GM23338 (cell line): ENCODE data around the gene TGIF2. TPM values are rescaled to one million over a fixed set of nuclear protein-coding genes. Genes with fewer than 3 reads are reported as not detected.

Experiments used
- ATAC-seq: fragments of 200-7000 bp; cut with Tn5 transposase; 3 replicates; pipeline ENCODE4 v1.9.1; 2020
- DNase-seq: peaks from one replicate; pipeline ENCODE4 v3.0.0-alpha.2; 2015; ENCODE audit warnings: low spot score
- H2AFZ ChIP-seq: fragments of 200-600 bp; sonication (generic); 2 replicates; pipeline ENCODE4 v1.8.0; 2016; ENCODE audit warnings: antibody characterized with exemption, mild to moderate bottlenecking, moderate library complexity
- H3F3A ChIP-seq: fragments of 200-600 bp; sonication (generic); replicated peaks from 2 replicates; pipeline ENCODE4 v1.8.0; 2017; ENCODE audit warnings: antibody characterized with exemption, mixed run types, low read depth
- H3K27ac ChIP-seq: fragments of 200-600 bp; sonication (generic); 2 replicates; pipeline ENCODE4 v1.6.1; 2016; ENCODE audit warnings: low read depth
- H3K27me3 ChIP-seq: fragments of 200-600 bp; sonication (generic); 2 replicates; pipeline ENCODE4 v1.8.0; 2016; ENCODE audit warnings: mild to moderate bottlenecking, mixed run types, moderate library complexity; ENCODE audit not compliant: insufficient read depth
- H3K36me3 ChIP-seq: fragments of 200-600 bp; sonication (generic); 2 replicates; pipeline ENCODE4 v1.8.0; 2016; ENCODE audit warnings: mild to moderate bottlenecking; ENCODE audit not compliant: insufficient read depth
- H3K4me1 ChIP-seq: fragments of 200-600 bp; sonication (generic); 2 replicates; pipeline ENCODE4 v1.8.0; 2016; ENCODE audit warnings: mild to moderate bottlenecking, moderate library complexity; ENCODE audit not compliant: insufficient read depth
- H3K4me2 ChIP-seq: fragments of 200-600 bp; sonication (generic); 2 replicates; pipeline ENCODE4 v1.7.1; 2017; ENCODE audit warnings: mixed run types
- H3K4me3 ChIP-seq: fragments of 200-600 bp; sonication (generic); 2 replicates; pipeline ENCODE4 v1.6.1; 2016; ENCODE audit warnings: mixed run types
- H3K79me2 ChIP-seq: fragments of 200-600 bp; sonication (generic); replicated peaks from 2 replicates; pipeline ENCODE4 v1.8.0; 2017; ENCODE audit warnings: mild to moderate bottlenecking; ENCODE audit not compliant: insufficient read depth
- H3K9me2 ChIP-seq: fragments of 200-600 bp; sonication (generic); 2 replicates; pipeline ENCODE4 v1.8.0; 2017; ENCODE audit not compliant: insufficient read depth
- H4K20me1 ChIP-seq: fragments of 200-600 bp; sonication (generic); replicated peaks from 2 replicates; pipeline ENCODE4 v1.8.0; 2017; ENCODE audit warnings: mild to moderate bottlenecking; ENCODE audit not compliant: insufficient read depth
- H3K27ac Mint-ChIP-seq: 2 replicates; pipeline ENCODE4 v1.8.0; 2020; ENCODE audit warnings: inconsistent platforms, mild to moderate bottlenecking, moderate library complexity, mixed read lengths
- H3K27me3 Mint-ChIP-seq: 3 replicates; pipeline ENCODE4 v1.8.0; 2022; ENCODE audit warnings: low read depth, mild to moderate bottlenecking, moderate library complexity, mixed read lengths, inconsistent platforms; ENCODE audit not compliant: insufficient read depth, poor library complexity
- H3K36me3 Mint-ChIP-seq: 3 replicates; pipeline ENCODE4 v1.8.0; 2021; ENCODE audit warnings: low read depth, mild to moderate bottlenecking, inconsistent platforms, moderate library complexity, mixed read lengths
- H3K4me1 Mint-ChIP-seq: 3 replicates; pipeline ENCODE4 v1.8.0; 2020; ENCODE audit warnings: mild to moderate bottlenecking, inconsistent platforms, mixed read lengths
- H3K4me3 Mint-ChIP-seq: 3 replicates; pipeline ENCODE4 v1.8.0; 2021; ENCODE audit warnings: moderate library complexity, mild to moderate bottlenecking, inconsistent platforms, mixed read lengths
- H3K9me3 Mint-ChIP-seq: 3 replicates; pipeline ENCODE4 v1.8.0; 2020; ENCODE audit warnings: moderate library complexity, mild to moderate bottlenecking, inconsistent platforms, mixed read lengths
- CREB1 ChIP-seq: fragments of 250-450 bp; sonication (Bioruptor Pico); IDR thresholded peaks from 2 replicates; pipeline ENCODE4 v1.5.0; 2020; ENCODE audit warnings: low read depth, mild to moderate bottlenecking, moderate library complexity
- EZH2 ChIP-seq: fragments of 200-600 bp; sonication (generic); IDR thresholded peaks from one replicate; pipeline ENCODE4 v1.8.0; 2017; ENCODE audit warnings: antibody characterized with exemption, mild to moderate bottlenecking, low read depth; ENCODE audit not compliant: unreplicated experiment
- EZH2phosphoT487 ChIP-seq: fragments of 200-600 bp; sonication (generic); IDR thresholded peaks from one replicate; pipeline ENCODE4 v1.8.1; 2018; ENCODE audit warnings: antibody characterized with exemption; ENCODE audit not compliant: unreplicated experiment
- JUNB ChIP-seq: IDR thresholded peaks from one replicate; pipeline ENCODE4 v1.6.1; 2016; ENCODE audit warnings: antibody characterized with exemption; ENCODE audit not compliant: unreplicated experiment
- NANOG ChIP-seq: IDR thresholded peaks from 2 replicates; pipeline ENCODE4 v1.6.1; 2016; ENCODE audit warnings: antibody characterized with exemption, borderline replicate concordance
- POLR2AphosphoS5 ChIP-seq: IDR thresholded peaks from 2 replicates; pipeline ENCODE4 v1.6.1; 2016; ENCODE audit warnings: antibody characterized with exemption, low read depth
- STAT1 ChIP-seq: IDR thresholded peaks from one replicate; pipeline ENCODE4 v1.6.1; 2016; ENCODE audit warnings: antibody characterized with exemption; ENCODE audit not compliant: unreplicated experiment
- ZNF114 ChIP-seq: fragments of 250-450 bp; sonication (Bioruptor Pico); IDR thresholded peaks from 2 replicates; pipeline ENCODE4 v1.5.0; 2020; ENCODE audit warnings: mild to moderate bottlenecking, moderate library complexity
- ZNF331 ChIP-seq: fragments of 250-450 bp; sonication (Bioruptor Pico); IDR thresholded peaks from 2 replicates; pipeline ENCODE4 v1.5.0; 2020; ENCODE audit warnings: low read depth, mild to moderate bottlenecking, moderate library complexity
- polyA plus RNA-seq: library from polyadenylated mRNA; unstranded; fragments of >200 nt; fragmentation: Nextera tagmentation; extraction: Ambion mirVana; gene quantifications from 2 replicates; pipeline ENCODE4 v1.2.1, GENCODE V29; 2016
- total RNA-seq: library from RNA; depleted of rRNA; stranded (reverse); fragments of >200 nt; shearing (Covaris generic); gene quantifications from 2 replicates; pipeline ENCODE4 v1.2.3, GENCODE V29; 2014
- TF ChIP-seq, protein P1 (sequence below): fragments of 250-450 bp; sonication (Bioruptor Pico); IDR thresholded peaks from 2 replicates; pipeline ENCODE4 v1.5.0; 2020; ENCODE audit warnings: mild to moderate bottlenecking, moderate library complexity
- TF ChIP-seq, protein P2 (sequence below): IDR thresholded peaks from 2 replicates; pipeline ENCODE4 v1.6.1; 2016; ENCODE audit warnings: antibody characterized with exemption
- TF ChIP-seq, protein P3 (sequence below), 2 experiments: fragments of 200-600 bp in 1 of 2; sonication (generic) in 1 of 2; conservative IDR thresholded peaks; 2 replicates each; pipeline versions ENCODE4 v1.5.1 to v1.6.1; 2016 to 2017; ENCODE audit warnings: antibody characterized with exemption in 2 of 2, low read depth in 2 of 2, mild to moderate bottlenecking in 2 of 2, moderate library complexity in 1 of 2
- TF ChIP-seq, protein P4 (sequence below): IDR thresholded peaks from one replicate; pipeline ENCODE4 v1.6.1; 2018; ENCODE audit warnings: antibody characterized with exemption; ENCODE audit not compliant: unreplicated experiment

TGIF2 gene
- total and polyA plus RNA-seq, 2 experiments from 2014 or later, result 47.6 to 63.2 TPM

DNA sequence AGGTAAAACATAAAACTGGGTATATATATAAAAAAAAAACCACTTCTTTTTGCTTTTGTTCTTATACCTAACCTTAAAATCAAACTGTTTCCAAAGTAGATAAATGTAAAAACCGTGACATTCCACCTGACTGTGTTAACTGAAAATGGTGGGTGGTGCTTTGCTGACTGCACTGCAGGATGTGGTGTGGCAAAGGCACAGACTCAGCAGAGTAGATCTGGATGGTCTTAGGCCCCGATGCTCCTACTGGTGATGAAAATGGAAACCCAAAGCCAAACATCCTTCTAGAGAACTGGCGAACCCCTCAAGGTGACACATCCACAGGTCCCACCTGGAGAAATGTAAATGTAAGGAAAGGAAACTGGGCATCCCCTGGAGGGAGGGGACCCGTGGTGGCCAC is 8.9 kb downstream of the TGIF2 start:
- H3K4me1 ChIP-seq, result peaks cover 35% of the 10 kb centered on the region
- Mint-ChIP-seq H3K9me3 (peaks cover 15% of the 10 kb centered on the region), H3K36me3 (peaks cover 63% of the 10 kb centered on the region), H3K27ac (no peak overlapping the region), H3K27me3 (peaks cover 7% of the 10 kb centered on the region), H3K4me1 (peaks cover 40% of the 10 kb centered on the region), H3K4me3 (no peak overlapping the region)
- H3K27me3 ChIP-seq, result no peaks in the 10 kb centered on the region
- H3K4me3 ChIP-seq, result no peak overlapping the region
- peaks cover 25% of the 10 kb centered on the region for H3K79me2 ChIP-seq
- peaks cover 25% of the 10 kb centered on the region for H3F3A ChIP-seq
- 0 out of 2 replicates have a peak, but pooled peaks cover 6% of the 10 kb centered on the region for H3K9me2 ChIP-seq
- no peak overlapping the region for H3K4me2 ChIP-seq
- no peak overlapping the region for H3K27ac ChIP-seq
- DNase-seq (no peak), ATAC-seq (no peak)
- H3K36me3 ChIP-seq, result peaks cover 33% of the 10 kb centered on the region
- H2AFZ ChIP-seq, result no peak overlapping the region
- TF ChIP-seq NANOG (no peak), ZNF114 (CRISPR knock-in tag) (no peak), EZH2 (no peak), STAT1 (no peak), CREB1 (CRISPR knock-in tag) (no peak), EZH2phosphoT487 (no peak), POLR2AphosphoS5 (no peak), ZNF331 (CRISPR knock-in tag) (no peak), JUNB (no peak)
- TF ChIP-seq, protein P1, sequence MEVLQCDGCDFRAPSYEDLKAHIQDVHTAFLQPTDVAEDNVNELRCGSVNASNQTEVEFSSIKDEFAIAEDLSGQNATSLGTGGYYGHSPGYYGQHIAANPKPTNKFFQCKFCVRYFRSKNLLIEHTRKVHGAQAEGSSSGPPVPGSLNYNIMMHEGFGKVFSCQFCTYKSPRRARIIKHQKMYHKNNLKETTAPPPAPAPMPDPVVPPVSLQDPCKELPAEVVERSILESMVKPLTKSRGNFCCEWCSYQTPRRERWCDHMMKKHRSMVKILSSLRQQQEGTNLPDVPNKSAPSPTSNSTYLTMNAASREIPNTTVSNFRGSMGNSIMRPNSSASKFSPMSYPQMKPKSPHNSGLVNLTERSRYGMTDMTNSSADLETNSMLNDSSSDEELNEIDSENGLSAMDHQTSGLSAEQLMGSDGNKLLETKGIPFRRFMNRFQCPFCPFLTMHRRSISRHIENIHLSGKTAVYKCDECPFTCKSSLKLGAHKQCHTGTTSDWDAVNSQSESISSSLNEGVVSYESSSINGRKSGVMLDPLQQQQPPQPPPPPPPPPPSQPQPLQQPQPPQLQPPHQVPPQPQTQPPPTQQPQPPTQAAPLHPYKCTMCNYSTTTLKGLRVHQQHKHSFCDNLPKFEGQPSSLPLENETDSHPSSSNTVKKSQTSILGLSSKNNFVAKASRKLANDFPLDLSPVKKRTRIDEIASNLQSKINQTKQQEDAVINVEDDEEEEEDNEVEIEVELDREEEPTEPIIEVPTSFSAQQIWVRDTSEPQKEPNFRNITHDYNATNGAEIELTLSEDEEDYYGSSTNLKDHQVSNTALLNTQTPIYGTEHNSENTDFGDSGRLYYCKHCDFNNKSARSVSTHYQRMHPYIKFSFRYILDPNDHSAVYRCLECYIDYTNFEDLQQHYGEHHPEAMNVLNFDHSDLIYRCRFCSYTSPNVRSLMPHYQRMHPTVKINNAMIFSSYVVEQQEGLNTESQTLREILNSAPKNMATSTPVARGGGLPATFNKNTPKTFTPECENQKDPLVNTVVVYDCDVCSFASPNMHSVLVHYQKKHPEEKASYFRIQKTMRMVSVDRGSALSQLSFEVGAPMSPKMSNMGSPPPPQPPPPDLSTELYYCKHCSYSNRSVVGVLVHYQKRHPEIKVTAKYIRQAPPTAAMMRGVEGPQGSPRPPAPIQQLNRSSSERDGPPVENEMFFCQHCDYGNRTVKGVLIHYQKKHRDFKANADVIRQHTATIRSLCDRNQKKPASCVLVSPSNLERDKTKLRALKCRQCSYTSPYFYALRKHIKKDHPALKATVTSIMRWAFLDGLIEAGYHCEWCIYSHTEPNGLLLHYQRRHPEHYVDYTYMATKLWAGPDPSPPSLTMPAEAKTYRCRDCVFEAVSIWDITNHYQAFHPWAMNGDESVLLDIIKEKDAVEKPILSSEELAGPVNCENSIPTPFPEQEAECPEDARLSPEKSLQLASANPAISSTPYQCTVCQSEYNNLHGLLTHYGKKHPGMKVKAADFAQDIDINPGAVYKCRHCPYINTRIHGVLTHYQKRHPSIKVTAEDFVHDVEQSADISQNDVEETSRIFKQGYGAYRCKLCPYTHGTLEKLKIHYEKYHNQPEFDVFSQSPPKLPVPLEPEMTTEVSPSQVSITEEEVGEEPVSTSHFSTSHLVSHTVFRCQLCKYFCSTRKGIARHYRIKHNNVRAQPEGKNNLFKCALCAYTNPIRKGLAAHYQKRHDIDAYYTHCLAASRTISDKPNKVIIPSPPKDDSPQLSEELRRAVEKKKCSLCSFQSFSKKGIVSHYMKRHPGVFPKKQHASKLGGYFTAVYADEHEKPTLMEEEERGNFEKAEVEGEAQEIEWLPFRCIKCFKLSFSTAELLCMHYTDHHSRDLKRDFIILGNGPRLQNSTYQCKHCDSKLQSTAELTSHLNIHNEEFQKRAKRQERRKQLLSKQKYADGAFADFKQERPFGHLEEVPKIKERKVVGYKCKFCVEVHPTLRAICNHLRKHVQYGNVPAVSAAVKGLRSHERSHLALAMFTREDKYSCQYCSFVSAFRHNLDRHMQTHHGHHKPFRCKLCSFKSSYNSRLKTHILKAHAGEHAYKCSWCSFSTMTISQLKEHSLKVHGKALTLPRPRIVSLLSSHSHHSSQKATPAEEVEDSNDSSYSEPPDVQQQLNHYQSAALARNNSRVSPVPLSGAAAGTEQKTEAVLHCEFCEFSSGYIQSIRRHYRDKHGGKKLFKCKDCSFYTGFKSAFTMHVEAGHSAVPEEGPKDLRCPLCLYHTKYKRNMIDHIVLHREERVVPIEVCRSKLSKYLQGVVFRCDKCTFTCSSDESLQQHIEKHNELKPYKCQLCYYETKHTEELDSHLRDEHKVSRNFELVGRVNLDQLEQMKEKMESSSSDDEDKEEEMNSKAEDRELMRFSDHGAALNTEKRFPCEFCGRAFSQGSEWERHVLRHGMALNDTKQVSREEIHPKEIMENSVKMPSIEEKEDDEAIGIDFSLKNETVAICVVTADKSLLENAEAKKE (CRISPR knock-in tag), result no peak
- TF ChIP-seq, protein P2, sequence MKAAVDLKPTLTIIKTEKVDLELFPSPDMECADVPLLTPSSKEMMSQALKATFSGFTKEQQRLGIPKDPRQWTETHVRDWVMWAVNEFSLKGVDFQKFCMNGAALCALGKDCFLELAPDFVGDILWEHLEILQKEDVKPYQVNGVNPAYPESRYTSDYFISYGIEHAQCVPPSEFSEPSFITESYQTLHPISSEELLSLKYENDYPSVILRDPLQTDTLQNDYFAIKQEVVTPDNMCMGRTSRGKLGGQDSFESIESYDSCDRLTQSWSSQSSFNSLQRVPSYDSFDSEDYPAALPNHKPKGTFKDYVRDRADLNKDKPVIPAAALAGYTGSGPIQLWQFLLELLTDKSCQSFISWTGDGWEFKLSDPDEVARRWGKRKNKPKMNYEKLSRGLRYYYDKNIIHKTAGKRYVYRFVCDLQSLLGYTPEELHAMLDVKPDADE, result no peak
- TF ChIP-seq, protein P3, sequence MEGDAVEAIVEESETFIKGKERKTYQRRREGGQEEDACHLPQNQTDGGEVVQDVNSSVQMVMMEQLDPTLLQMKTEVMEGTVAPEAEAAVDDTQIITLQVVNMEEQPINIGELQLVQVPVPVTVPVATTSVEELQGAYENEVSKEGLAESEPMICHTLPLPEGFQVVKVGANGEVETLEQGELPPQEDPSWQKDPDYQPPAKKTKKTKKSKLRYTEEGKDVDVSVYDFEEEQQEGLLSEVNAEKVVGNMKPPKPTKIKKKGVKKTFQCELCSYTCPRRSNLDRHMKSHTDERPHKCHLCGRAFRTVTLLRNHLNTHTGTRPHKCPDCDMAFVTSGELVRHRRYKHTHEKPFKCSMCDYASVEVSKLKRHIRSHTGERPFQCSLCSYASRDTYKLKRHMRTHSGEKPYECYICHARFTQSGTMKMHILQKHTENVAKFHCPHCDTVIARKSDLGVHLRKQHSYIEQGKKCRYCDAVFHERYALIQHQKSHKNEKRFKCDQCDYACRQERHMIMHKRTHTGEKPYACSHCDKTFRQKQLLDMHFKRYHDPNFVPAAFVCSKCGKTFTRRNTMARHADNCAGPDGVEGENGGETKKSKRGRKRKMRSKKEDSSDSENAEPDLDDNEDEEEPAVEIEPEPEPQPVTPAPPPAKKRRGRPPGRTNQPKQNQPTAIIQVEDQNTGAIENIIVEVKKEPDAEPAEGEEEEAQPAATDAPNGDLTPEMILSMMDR (conservative IDR thresholded peaks at IDR 0.05; ENCODE audit: low read depth in 2 of 2), result no peak
- TF ChIP-seq, protein P4, sequence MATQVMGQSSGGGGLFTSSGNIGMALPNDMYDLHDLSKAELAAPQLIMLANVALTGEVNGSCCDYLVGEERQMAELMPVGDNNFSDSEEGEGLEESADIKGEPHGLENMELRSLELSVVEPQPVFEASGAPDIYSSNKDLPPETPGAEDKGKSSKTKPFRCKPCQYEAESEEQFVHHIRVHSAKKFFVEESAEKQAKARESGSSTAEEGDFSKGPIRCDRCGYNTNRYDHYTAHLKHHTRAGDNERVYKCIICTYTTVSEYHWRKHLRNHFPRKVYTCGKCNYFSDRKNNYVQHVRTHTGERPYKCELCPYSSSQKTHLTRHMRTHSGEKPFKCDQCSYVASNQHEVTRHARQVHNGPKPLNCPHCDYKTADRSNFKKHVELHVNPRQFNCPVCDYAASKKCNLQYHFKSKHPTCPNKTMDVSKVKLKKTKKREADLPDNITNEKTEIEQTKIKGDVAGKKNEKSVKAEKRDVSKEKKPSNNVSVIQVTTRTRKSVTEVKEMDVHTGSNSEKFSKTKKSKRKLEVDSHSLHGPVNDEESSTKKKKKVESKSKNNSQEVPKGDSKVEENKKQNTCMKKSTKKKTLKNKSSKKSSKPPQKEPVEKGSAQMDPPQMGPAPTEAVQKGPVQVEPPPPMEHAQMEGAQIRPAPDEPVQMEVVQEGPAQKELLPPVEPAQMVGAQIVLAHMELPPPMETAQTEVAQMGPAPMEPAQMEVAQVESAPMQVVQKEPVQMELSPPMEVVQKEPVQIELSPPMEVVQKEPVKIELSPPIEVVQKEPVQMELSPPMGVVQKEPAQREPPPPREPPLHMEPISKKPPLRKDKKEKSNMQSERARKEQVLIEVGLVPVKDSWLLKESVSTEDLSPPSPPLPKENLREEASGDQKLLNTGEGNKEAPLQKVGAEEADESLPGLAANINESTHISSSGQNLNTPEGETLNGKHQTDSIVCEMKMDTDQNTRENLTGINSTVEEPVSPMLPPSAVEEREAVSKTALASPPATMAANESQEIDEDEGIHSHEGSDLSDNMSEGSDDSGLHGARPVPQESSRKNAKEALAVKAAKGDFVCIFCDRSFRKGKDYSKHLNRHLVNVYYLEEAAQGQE, result no peak
- peaks cover 13% of the 10 kb centered on the region for H4K20me1 ChIP-seq
